Central memory CD8-positive, alpha-beta T cell (primary cell): ENCODE data around the gene DYSF.

Experiments used
- ATAC-seq: fragments of 150-1000 bp; cut with Tn5 transposase; replicated peaks from 2 replicates; pipeline ENCODE4 v1.10.0; 2022; ENCODE audit warnings: mild to moderate bottlenecking, moderate FRiP score, moderate number of reproducible peaks; ENCODE audit not compliant: poor library complexity, severe bottlenecking; ENCODE audit errors: extremely low read depth
- DNase-seq, 2 donors: peaks; one replicate each; pipeline ENCODE4 v3.0.0; 2021; ENCODE audit warnings: low spot score in 2 of 2
- H3K27ac Mint-ChIP-seq: one replicate; pipeline ENCODE4 v1.8.0; 2022; ENCODE audit warnings: low read depth, mild to moderate bottlenecking, moderate library complexity, mixed read lengths
- H3K27me3 Mint-ChIP-seq: one replicate; pipeline ENCODE4 v1.8.0; 2022; ENCODE audit warnings: mixed read lengths
- H3K36me3 Mint-ChIP-seq: one replicate; pipeline ENCODE4 v1.8.0; 2022; ENCODE audit warnings: mild to moderate bottlenecking, moderate library complexity, mixed read lengths; ENCODE audit not compliant: insufficient read depth
- H3K4me1 Mint-ChIP-seq: one replicate; pipeline ENCODE4 v1.8.0; 2022; ENCODE audit warnings: mixed read lengths
- H3K4me3 Mint-ChIP-seq: one replicate; pipeline ENCODE4 v1.8.0; 2022; ENCODE audit warnings: mild to moderate bottlenecking, moderate library complexity, mixed read lengths
- H3K9me3 Mint-ChIP-seq: one replicate; pipeline ENCODE4 v1.8.0; 2022; ENCODE audit warnings: mixed read lengths

DYSF gene

GRCh38 chr2:71459084-71459431, 5.7 kb downstream of the DYSF start:
- Mint-ChIP-seq H3K9me3 (no peaks in the 10 kb centered on the region), H3K27me3 (peaks cover 37% of the 10 kb centered on the region), H3K4me3 (no peak overlapping the region), H3K4me1 (peaks cover 23% of the 10 kb centered on the region), H3K36me3 (peaks cover 2% of the 10 kb centered on the region), H3K27ac (no peak overlapping the region)
- no peak for ATAC-seq
- DNase-seq = no peak

GRCh38 chr2:71460056-71460455, 6.7 kb downstream of the DYSF start:
- DNase-seq (no peak), ATAC-seq (no peak)
- H3K4me3 Mint-ChIP-seq = no peak overlapping the region
- peaks cover 2% of the 10 kb centered on the region for H3K36me3 Mint-ChIP-seq
- H3K27ac Mint-ChIP-seq = no peak overlapping the region
- peaks cover 27% of the 10 kb centered on the region for H3K27me3 Mint-ChIP-seq
- no peaks in the 10 kb centered on the region for H3K9me3 Mint-ChIP-seq
- H3K4me1 Mint-ChIP-seq = peaks cover 15% of the 10 kb centered on the region

DNA sequence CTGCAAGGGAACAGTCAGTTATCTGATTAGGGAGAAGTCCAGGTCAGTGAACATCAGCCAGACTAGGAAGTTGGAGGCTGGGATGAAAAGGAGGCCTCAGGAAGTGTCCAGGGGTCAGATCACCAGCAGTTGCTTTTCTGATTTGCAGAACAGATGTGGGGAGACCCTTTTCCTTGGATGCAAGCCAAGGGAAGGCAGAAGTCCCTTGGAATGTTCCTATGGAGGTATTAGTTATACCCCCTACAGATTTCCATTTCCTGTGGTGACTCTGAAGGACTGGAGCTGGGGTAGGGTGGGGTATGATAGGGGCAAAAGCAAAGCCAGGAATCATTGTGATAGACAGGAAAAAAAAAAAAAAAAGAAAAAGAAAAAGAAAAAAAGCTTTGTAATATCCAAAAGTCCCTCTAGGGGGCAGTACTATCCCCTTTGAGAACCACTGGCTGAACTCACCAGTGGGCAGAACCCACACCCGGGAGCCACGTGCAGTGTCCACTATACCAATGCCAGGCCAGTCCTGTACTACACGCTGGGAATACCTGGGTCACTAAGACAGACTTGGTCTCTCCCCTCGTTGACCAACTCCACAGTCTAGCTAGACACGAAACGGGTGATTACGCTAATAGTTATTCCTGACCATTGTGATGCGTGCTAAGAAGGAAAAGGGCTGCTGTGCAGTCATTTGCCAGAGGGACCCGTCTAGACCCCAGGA, 7.4 kb downstream of the DYSF start:
- peaks cover 20% of the 10 kb centered on the region for H3K27me3 Mint-ChIP-seq
- ATAC-seq (no peak), DNase-seq (no peak)
- no peak overlapping the region for H3K27ac Mint-ChIP-seq
- H3K36me3 Mint-ChIP-seq = peaks cover 2% of the 10 kb centered on the region
- no peaks in the 10 kb centered on the region for H3K9me3 Mint-ChIP-seq
- peaks cover 8% of the 10 kb centered on the region for H3K4me1 Mint-ChIP-seq
- no peak overlapping the region for H3K4me3 Mint-ChIP-seq

- Mint-ChIP-seq H3K27me3 (peaks cover 15% of the 10 kb centered on the region), H3K27ac (no peak overlapping the region), H3K4me1 (peaks cover 3% of the 10 kb centered on the region), H3K36me3 (peaks cover 2% of the 10 kb centered on the region), H3K9me3 (no peaks in the 10 kb centered on the region), H3K4me3 (no peak overlapping the region)
- ATAC-seq (no peak), DNase-seq (no peak)
These were observed 7.9 kb downstream of the DYSF start for GRCh38 chr2:71461304-71461671.

DNA sequence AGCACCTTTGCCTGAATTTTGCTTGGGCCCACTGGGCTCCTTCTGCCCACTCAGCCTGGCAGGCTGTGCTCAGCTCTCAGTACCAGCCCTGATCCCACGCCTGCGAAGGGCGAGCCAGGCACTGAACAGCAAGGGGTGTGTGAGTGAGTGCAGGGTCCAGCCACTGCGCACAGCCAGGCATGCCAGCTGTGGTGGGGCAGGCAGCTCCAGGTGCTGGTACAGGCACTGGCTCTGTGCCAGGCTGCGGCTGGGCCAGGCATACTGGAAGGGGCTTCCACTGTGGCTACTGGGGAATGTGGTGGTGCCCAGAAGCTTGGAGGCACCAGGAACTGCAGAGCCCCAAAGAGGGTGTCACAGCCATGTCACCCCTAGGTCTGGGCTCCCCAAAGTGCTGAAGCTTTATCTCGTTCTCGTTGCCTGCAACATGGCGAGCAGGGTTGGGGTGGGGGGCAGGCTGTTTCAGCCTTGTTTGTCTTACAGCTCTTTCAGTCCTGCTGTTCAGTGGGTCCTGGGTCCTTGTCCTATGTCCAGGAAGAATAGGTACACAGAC, 8.8 kb downstream of the DYSF start:
- no peak overlapping the region for H3K4me3 Mint-ChIP-seq
- peaks cover 11% of the 10 kb centered on the region for H3K27me3 Mint-ChIP-seq
- no peaks in the 10 kb centered on the region for H3K9me3 Mint-ChIP-seq
- H3K36me3 Mint-ChIP-seq = peaks cover 2% of the 10 kb centered on the region
- ATAC-seq (no peak), DNase-seq (no peak)
- no peak overlapping the region for H3K27ac Mint-ChIP-seq
- peaks cover 4% of the 10 kb centered on the region for H3K4me1 Mint-ChIP-seq

- Mint-ChIP-seq H3K9me3 (no peaks in the 10 kb centered on the region), H3K27me3 (peaks cover 11% of the 10 kb centered on the region), H3K4me3 (no peak overlapping the region), H3K4me1 (peaks cover 9% of the 10 kb centered on the region), H3K36me3 (peaks cover 4% of the 10 kb centered on the region), H3K27ac (no peak overlapping the region)
- DNase-seq (no peak), ATAC-seq (no peak)
These were observed 9.4 kb downstream of the DYSF start for GRCh38 chr2:71462641-71463341.

DNA sequence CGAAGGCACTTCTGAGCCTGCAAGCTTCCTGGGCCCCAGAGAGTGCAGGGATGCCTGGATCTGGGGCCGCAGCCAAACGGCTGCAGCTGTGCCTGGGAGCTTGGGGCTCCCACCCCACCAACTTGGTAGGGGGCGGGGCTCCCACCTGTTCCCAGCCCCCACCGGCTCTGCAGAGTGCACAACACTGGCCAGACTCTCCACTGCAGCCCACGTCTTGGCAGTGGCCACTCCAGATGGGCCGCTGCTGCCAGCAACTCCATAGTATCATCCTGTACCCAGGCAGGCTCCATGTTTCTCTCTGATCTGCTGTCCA, 9.9 kb downstream of the DYSF start:
- no peak overlapping the region for H3K27ac Mint-ChIP-seq
- H3K4me1 Mint-ChIP-seq = peaks cover 9% of the 10 kb centered on the region
- H3K9me3 Mint-ChIP-seq = no peaks in the 10 kb centered on the region
- H3K27me3 Mint-ChIP-seq = peaks cover 16% of the 10 kb centered on the region
- H3K4me3 Mint-ChIP-seq = no peak overlapping the region
- ATAC-seq = no peak
- H3K36me3 Mint-ChIP-seq = peaks cover 4% of the 10 kb centered on the region
- no peak for DNase-seq

DNA sequence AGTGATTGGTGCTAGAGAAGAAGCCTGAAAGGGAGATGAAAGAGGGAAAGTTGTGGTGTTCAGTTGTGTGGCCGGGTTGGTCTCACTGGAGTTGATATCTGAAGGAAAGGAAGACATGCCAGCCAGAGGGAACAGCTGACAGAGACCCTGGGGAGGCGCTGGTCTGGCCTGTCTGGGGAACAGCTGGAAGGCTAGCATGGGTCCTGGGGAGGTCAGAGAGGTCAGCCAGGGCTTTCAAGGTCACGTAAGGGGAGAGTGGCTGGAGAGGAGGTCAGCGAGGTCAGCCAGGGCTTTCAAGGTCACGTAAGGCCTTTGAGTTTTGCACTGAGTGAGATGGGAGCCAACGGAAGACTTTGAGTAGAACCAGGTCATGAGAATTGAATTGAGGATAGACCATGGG, 11.0 kb downstream of the DYSF start:
- DNase-seq = no peak
- Mint-ChIP-seq H3K9me3 (no peaks in the 10 kb centered on the region), H3K27me3 (peaks cover 27% of the 10 kb centered on the region), H3K4me1 (peaks cover 9% of the 10 kb centered on the region), H3K27ac (no peak overlapping the region), H3K4me3 (no peak overlapping the region), H3K36me3 (peaks cover 4% of the 10 kb centered on the region)
- ATAC-seq = no peak

- ATAC-seq (no peak), DNase-seq (no peak)
- Mint-ChIP-seq H3K27me3 (peaks cover 37% of the 10 kb centered on the region), H3K36me3 (peaks cover 2% of the 10 kb centered on the region), H3K4me3 (no peak overlapping the region), H3K9me3 (no peaks in the 10 kb centered on the region), H3K27ac (no peak overlapping the region), H3K4me1 (peaks cover 9% of the 10 kb centered on the region)
These were observed 12.0 kb downstream of the DYSF start for GRCh38 chr2:71465356-71465755.

- H3K9me3 Mint-ChIP-seq = no peaks in the 10 kb centered on the region
- ATAC-seq (no peak), DNase-seq (no peak)
- peaks cover 9% of the 10 kb centered on the region for H3K4me1 Mint-ChIP-seq
- H3K27ac Mint-ChIP-seq = no peak overlapping the region
- H3K36me3 Mint-ChIP-seq = peaks cover 2% of the 10 kb centered on the region
- no peak overlapping the region for H3K4me3 Mint-ChIP-seq
- H3K27me3 Mint-ChIP-seq = peaks cover 43% of the 10 kb centered on the region
These were observed 12.6 kb downstream of the DYSF start for GRCh38 chr2:71465961-71466300.

DNA sequence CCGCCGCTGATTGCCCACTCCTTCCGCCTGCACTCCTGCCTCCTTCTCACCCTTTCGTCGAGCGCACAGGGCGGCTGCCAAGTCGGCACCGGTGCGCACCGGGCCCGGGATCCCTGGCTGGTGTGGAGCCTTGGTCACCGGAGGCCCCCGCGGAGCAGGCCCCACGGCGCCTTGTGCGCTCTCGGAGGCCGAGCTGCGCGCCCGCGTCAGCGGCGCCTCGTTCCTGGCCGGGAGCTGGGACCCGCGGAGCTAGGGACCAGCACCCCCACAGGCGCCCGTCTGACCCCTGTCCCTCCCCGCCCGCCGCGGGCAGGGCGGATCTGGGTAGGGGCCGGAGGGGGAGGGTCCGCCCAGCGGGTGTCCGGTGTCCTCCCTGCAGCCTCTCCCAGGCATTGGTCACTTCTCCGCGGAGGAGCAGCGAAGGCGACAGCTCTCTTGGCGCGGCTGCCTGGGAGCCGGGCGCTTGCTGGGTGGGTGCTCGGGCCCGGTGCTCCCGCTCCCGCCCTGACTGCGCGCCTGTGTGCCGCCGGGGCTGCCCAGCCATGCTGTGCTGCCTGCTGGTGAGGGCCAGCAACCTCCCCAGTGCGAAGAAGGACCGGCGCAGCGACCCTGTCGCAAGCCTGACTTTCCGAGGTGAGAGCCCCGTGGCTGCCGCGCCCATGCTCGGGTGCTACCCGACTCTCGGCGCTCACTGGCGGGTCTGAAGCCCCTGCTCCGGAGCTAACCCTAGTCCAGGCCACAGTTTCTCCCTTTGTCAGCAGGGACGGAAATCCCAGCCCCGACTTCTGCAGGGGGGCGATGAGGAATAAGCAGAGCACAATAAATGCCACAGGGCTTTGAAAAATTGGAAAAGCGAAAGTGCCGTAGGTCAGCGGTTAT, 13.2 kb downstream of the DYSF start:
- Mint-ChIP-seq H3K27ac (no peak overlapping the region), H3K4me3 (peak overlapping the region; percentile 74), H3K27me3 (peaks cover 46% of the 10 kb centered on the region), H3K36me3 (peaks cover 2% of the 10 kb centered on the region), H3K9me3 (no peaks in the 10 kb centered on the region), H3K4me1 (peaks cover 9% of the 10 kb centered on the region)
- DNase-seq (no peak), ATAC-seq (no peak)

GRCh38 chr2:71467180-71467815, 13.9 kb downstream of the DYSF start:
- DNase-seq (no peak), ATAC-seq (no peak)
- no peaks in the 10 kb centered on the region for H3K9me3 Mint-ChIP-seq
- peaks cover 47% of the 10 kb centered on the region for H3K27me3 Mint-ChIP-seq
- peak overlapping the region; percentile 74 for H3K4me3 Mint-ChIP-seq
- H3K36me3 Mint-ChIP-seq = peaks cover 2% of the 10 kb centered on the region
- no peak overlapping the region for H3K27ac Mint-ChIP-seq
- H3K4me1 Mint-ChIP-seq = peaks cover 9% of the 10 kb centered on the region
